SK-N-SH (cell line): ENCODE results near the gene MUSTN1. TPM values are rescaled to one million over a fixed set of nuclear protein-coding genes. Genes with fewer than 3 reads are reported as not detected.

Experiments used
- CTCF ChIA-PET: fragments of 300-600, 350-600 bp; formaldehyde crosslinking; extraction: SDS; loops from one replicate; lab custom pipeline; 2021; lab: Yijun Ruan, JAX
- POLR2A ChIA-PET: fragments of 350-600 bp; sonication (Branson Sonifier 250); formaldehyde crosslinking; extraction: SDS; loops from one replicate; lab custom pipeline; 2020; ENCODE audit warnings: antibody characterized with exemption, inconsistent platforms; lab: Yijun Ruan, JAX
- DNase-seq: peaks from one replicate; pipeline ENCODE4 v3.0.0; 2012
- H2AFZ ChIP-seq: fragments of 200-600 bp; sonication (generic); 2 replicates; pipeline ENCODE4 v1.8.1; 2016; ENCODE audit warnings: antibody characterized with exemption, mild to moderate bottlenecking, low read depth
- H3F3A ChIP-seq: fragments of 200-600 bp; sonication (generic); replicated peaks from 2 replicates; pipeline ENCODE3; 2016; ENCODE audit warnings: antibody characterized with exemption, mild to moderate bottlenecking; ENCODE audit not compliant: insufficient read depth
- H3K27ac ChIP-seq, 2 experiments: fragments of 200-500 bp in 1 of 2; fragments of 200-600 bp in 1 of 2; sonication (Bioruptor generic) in 1 of 2; sonication (generic), shearing (Covaris generic) in 1 of 2; 2 replicates each; pipeline versions ENCODE4 v1.5.1 to v1.6.1; 2014 to 2016; ENCODE audit warnings: low read depth in 2 of 2, inconsistent platforms in 1 of 2, low read length in 1 of 2, mild to moderate bottlenecking in 1 of 2, mixed read lengths in 1 of 2
- H3K27me3 ChIP-seq: fragments of 200-600 bp; sonication (generic), shearing (Covaris generic); 2 replicates; pipeline ENCODE4 v1.6.1; 2016; ENCODE audit warnings: mixed run types; ENCODE audit not compliant: insufficient read depth
- H3K36me3 ChIP-seq, 2 experiments: fragments of 200-500 bp in 1 of 2; fragments of 200-600 bp in 1 of 2; sonication (Bioruptor generic) in 1 of 2; sonication (generic) in 1 of 2; replicated peaks in 1 of 2; 2 replicates each; pipeline versions ENCODE3 to v1.5.1; 2014 to 2016; ENCODE audit warnings: low read length in 1 of 2, mild to moderate bottlenecking in 1 of 2; ENCODE audit not compliant: insufficient read depth in 2 of 2, control insufficient read depth in 1 of 2
- H3K4me1 ChIP-seq, 2 experiments: fragments of 200-500 bp in 1 of 2; fragments of 200-600 bp in 1 of 2; sonication (Bioruptor generic) in 1 of 2; sonication (generic), shearing (Covaris generic) in 1 of 2; 2 replicates each; pipeline versions ENCODE4 v1.5.1 to v1.6.1; 2014 to 2016; ENCODE audit warnings: low read depth in 1 of 2, low read length in 1 of 2, mixed run types in 1 of 2; ENCODE audit not compliant: insufficient read depth in 2 of 2, control insufficient read depth in 1 of 2
- H3K4me2 ChIP-seq: fragments of 200-600 bp; sonication (generic), shearing (Covaris generic); 2 replicates; pipeline ENCODE4 v1.6.1; 2017; ENCODE audit warnings: mixed run types
- H3K4me3 ChIP-seq, 2 experiments: fragments of 200-500 bp in 1 of 2; fragments of 200-600 bp in 1 of 2; sonication (Bioruptor generic) in 1 of 2; sonication (generic), shearing (Covaris generic) in 1 of 2; 2 replicates each; pipeline versions ENCODE4 v1.5.1 to v1.8.1; 2014 to 2016; ENCODE audit warnings: low read depth in 2 of 2, inconsistent platforms in 1 of 2, low read length in 1 of 2, mild to moderate bottlenecking in 1 of 2, mixed read lengths in 1 of 2, moderate library complexity in 1 of 2
- H3K79me2 ChIP-seq: fragments of 200-600 bp; sonication (generic); 2 replicates; pipeline ENCODE4 v1.8.1; 2017; ENCODE audit warnings: mild to moderate bottlenecking; ENCODE audit not compliant: insufficient read depth
- H3K9ac ChIP-seq: fragments of 200-600 bp; sonication (generic); 2 replicates; pipeline ENCODE4 v1.6.1; 2017; ENCODE audit warnings: mixed run types
- H3K9me2 ChIP-seq: fragments of 200-600 bp; sonication (generic); 2 replicates; pipeline ENCODE4 v1.6.1; 2017; ENCODE audit warnings: mixed run types
- H3K9me3 ChIP-seq: fragments of 200-600 bp; sonication (generic); 2 replicates; pipeline ENCODE4 v1.6.1; 2017; ENCODE audit warnings: mixed run types, mild to moderate bottlenecking, moderate library complexity
- H4K20me1 ChIP-seq: fragments of 200-600 bp; sonication (generic); 2 replicates; pipeline ENCODE4 v1.6.1; 2017; ENCODE audit warnings: mild to moderate bottlenecking, mixed run types; ENCODE audit not compliant: insufficient read depth
- CHD2 ChIP-seq: fragments of 150-350 bp; IDR thresholded peaks from 2 replicates; pipeline ENCODE4 v1.6.1; 2018; ENCODE audit warnings: low read length; ENCODE audit not compliant: partially characterized antibody
- ELF1 ChIP-seq: IDR thresholded peaks from 2 replicates; pipeline ENCODE4 v1.4.0; 2012
- EZH2phosphoT487 ChIP-seq: fragments of 200-600 bp; sonication (generic); IDR thresholded peaks from 2 replicates; pipeline ENCODE4 v1.6.1; 2017; ENCODE audit warnings: low read depth, mixed run types, mild to moderate bottlenecking, antibody characterized with exemption, moderate library complexity, borderline replicate concordance
- FOSL2 ChIP-seq: IDR thresholded peaks from 2 replicates; pipeline ENCODE4 v1.4.0; 2012; ENCODE audit warnings: low read depth, mild to moderate bottlenecking, moderate library complexity, borderline replicate concordance
- FOXJ3 ChIP-seq: sonication (generic); formaldehyde crosslinking; IDR thresholded peaks from 2 replicates; pipeline ENCODE4 v1.5.1; 2020; ENCODE audit warnings: mild to moderate bottlenecking, missing genetic modification reagents
- FOXM1 ChIP-seq: IDR thresholded peaks from 2 replicates; pipeline ENCODE4 v1.4.0; 2012; ENCODE audit warnings: low read depth, mild to moderate bottlenecking
- GATA2 ChIP-seq: sonication (generic); formaldehyde crosslinking; IDR thresholded peaks from 2 replicates; pipeline ENCODE4 v1.5.0; 2020; ENCODE audit warnings: mild to moderate bottlenecking, missing genetic modification reagents
- IRF3 ChIP-seq: fragments of 150-350 bp; IDR thresholded peaks from 2 replicates; pipeline ENCODE4 v1.6.1; 2016; ENCODE audit warnings: mild to moderate bottlenecking, low read depth, low read length
- JUND ChIP-seq: IDR thresholded peaks from 2 replicates; pipeline ENCODE4 v1.4.0; 2012
- MAX ChIP-seq: IDR thresholded peaks from 2 replicates; pipeline ENCODE4 v1.4.0; 2012; ENCODE audit warnings: low read depth
- MEF2A ChIP-seq: IDR thresholded peaks from 2 replicates; pipeline ENCODE4 v1.4.0; 2012; ENCODE audit warnings: low read depth, borderline replicate concordance
- NFIC ChIP-seq: IDR thresholded peaks from 2 replicates; pipeline ENCODE4 v1.4.0; 2012; ENCODE audit warnings: borderline replicate concordance
- POLR2AphosphoS5 ChIP-seq: IDR thresholded peaks from 2 replicates; pipeline ENCODE4 v1.6.1; 2012; ENCODE audit warnings: low read depth, low read length
- REST ChIP-seq: IDR thresholded peaks from 2 replicates; pipeline ENCODE4 v1.6.1; 2012; ENCODE audit warnings: mild to moderate bottlenecking, low read depth, low read length, moderate library complexity
- RFX5 ChIP-seq: IDR thresholded peaks from 2 replicates; pipeline ENCODE4 v1.6.1; 2012; ENCODE audit warnings: mild to moderate bottlenecking, improper control_type of control experiment, low read length
- RXRA ChIP-seq: IDR thresholded peaks from 2 replicates; pipeline ENCODE4 v1.4.0; 2012; ENCODE audit warnings: low read depth, mild to moderate bottlenecking, borderline replicate concordance
- SMC3 ChIP-seq: IDR thresholded peaks from 2 replicates; pipeline ENCODE4 v1.6.1; 2012; ENCODE audit warnings: low read depth, low read length, improper control_type of control experiment
- TAF1 ChIP-seq: IDR thresholded peaks from 2 replicates; pipeline ENCODE4 v1.6.1; 2012; ENCODE audit warnings: low read depth, mild to moderate bottlenecking, low read length, moderate library complexity, borderline replicate concordance
- TCF12 ChIP-seq: IDR thresholded peaks from 2 replicates; pipeline ENCODE4 v1.4.0; 2012
- USF1 ChIP-seq: IDR thresholded peaks from 2 replicates; pipeline ENCODE4 v1.4.0; 2012; ENCODE audit warnings: low read depth, borderline replicate concordance
- WGBS: methylation state at CpG from one replicate; pipeline ENCODE4 v1.1.6; 2017; ENCODE audit warnings: low lambda C conversion rate; 5-methylcytosine and 5-hydroxymethylcytosine counted together
- polyA plus RNA-seq, 3 experiments: library from polyadenylated mRNA; depleted of rRNA; stranded (reverse); fragments of >200 nt; gene quantifications; 2 replicates each; pipeline ENCODE4 v1.2.3, GENCODE V29; 2012

MUSTN1 gene
- polyA plus RNA-seq, 1 of the 3 experiments (the other 2 are of a cell fraction): 0.54 TPM

GRCh38 chr3:52866427-52866826 lies 31.6 kb upstream of the MUSTN1 start:
- Histone ChIP-seq H3F3A (no peaks in the 10 kb centered on the region), H3K9ac (no peak overlapping the region), H3K79me2 (no peaks in the 10 kb centered on the region), H3K27me3 (no peaks in the 10 kb centered on the region), H3K36me3 (no peaks in the 10 kb centered on the region), H3K9me3 (no peaks in the 10 kb centered on the region), H3K4me3 (no peak overlapping the region), H3K27ac (no peak overlapping the region), H2AFZ (no peak overlapping the region), H3K4me1 (no peaks in the 10 kb centered on the region), H3K9me2 (no peaks in the 10 kb centered on the region), H4K20me1 (no peaks in the 10 kb centered on the region), H3K4me2 (no peak overlapping the region)
- WGBS: 90% methylated on average over 12 of the region's 12 CpGs
- ChIA-PET CTCF (interaction anchor here (1.0 to 1.4 kb wide), 3 partner anchors 10 to 248 kb away, joined by 3 to 5 read pairs (median 4); no protein-coding TSS in a partner anchor), POLR2A (no interaction called here)
- TF ChIP-seq FOSL2 (no peak), NFIC (no peak), MAX (no peak), RXRA (no peak), EZH2phosphoT487 (no peak), POLR2AphosphoS5 (no peak), JUND (no peak), TAF1 (no peak), IRF3 (no peak), SMC3 (no peak), USF1 (no peak), MEF2A (no peak), GATA2 (no peak), RFX5 (no peak), FOXJ3 (no peak), FOXM1 (no peak), ELF1 (no peak), TCF12 (no peak), CHD2 (no peak)
- DNase-seq: no peak

GRCh38 chr3:52865994-52866393 lies 31.2 kb upstream of the MUSTN1 start:
- Histone ChIP-seq H3K79me2 (no peaks in the 10 kb centered on the region), H4K20me1 (no peaks in the 10 kb centered on the region), H3K4me1 (no peaks in the 10 kb centered on the region), H3K4me2 (no peak overlapping the region), H3K9ac (no peak overlapping the region), H3K27me3 (no peaks in the 10 kb centered on the region)
- WGBS: 97% methylated on average over 11 of the region's 13 CpGs
- no peak for TF ChIP-seq REST
- TF ChIP-seq, all 33 proteins: peak for 0
- Histone ChIP-seq H3F3A (no peaks in the 10 kb centered on the region), H3K36me3 (no peaks in the 10 kb centered on the region), H3K9me2 (no peaks in the 10 kb centered on the region), H3K27ac (no peak overlapping the region; a peak in 1 of 4 replicates), H2AFZ (no peak overlapping the region), H3K4me3 (no peak overlapping the region), H3K9me3 (no peaks in the 10 kb centered on the region)
- CTCF ChIA-PET: interaction anchor here (1.4 kb wide), 1 partner anchor 9 kb away, joined by 4 read pairs; no protein-coding TSS in a partner anchor
- no peak for DNase-seq
- POLR2A ChIA-PET: no interaction called here
